Panc1 (cell line): ENCODE data around the gene REPIN1. TPM values are rescaled to one million over a fixed set of nuclear protein-coding genes. Genes with fewer than 3 reads are reported as not detected.

Experiments
- ATAC-seq: fragments of 200-7000 bp; cut with Tn5 transposase; 2 replicates; pipeline ENCODE4 v1.9.1; 2020; ENCODE audit warnings: mild to moderate bottlenecking, moderate library complexity
- BruUV-seq: library from RNA; stranded (reverse); fragments of 400-500 nt; replicated peaks from 2 replicates; lab custom pipeline; 2021; lab: Mats Ljungman, UMichigan
- CTCF ChIA-PET: fragments of 300-600 bp; sonication (Branson Sonifier 250); formaldehyde crosslinking; loops from one replicate; lab custom pipeline; 2022; ENCODE audit warnings: antibody characterized with exemption; lab: Charles Lee
- POLR2A ChIA-PET: fragments of 300-600 bp; sonication (Branson Sonifier 250); formaldehyde crosslinking; loops from one replicate; lab custom pipeline; 2022; ENCODE audit warnings: antibody characterized with exemption; lab: Charles Lee
- DNase-seq: peaks from one replicate; pipeline ENCODE4 v3.0.0-alpha.2; 2010; ENCODE audit warnings: low read depth, low spot score
- H3K27ac ChIP-seq: 2 replicates; pipeline ENCODE4 v1.5.1; 2011; ENCODE audit warnings: mild to moderate bottlenecking, low read length, inconsistent platforms
- H3K27me3 ChIP-seq: fragments of 200-500 bp; sonication (Bioruptor generic); 2 replicates; pipeline ENCODE4 v1.6.0; 2014; ENCODE audit warnings: low read length, inconsistent platforms; ENCODE audit not compliant: control insufficient read depth, insufficient read depth
- H3K36me3 ChIP-seq: fragments of 200-500 bp; sonication (Bioruptor generic); 2 replicates; pipeline ENCODE4 v1.5.1; 2014; ENCODE audit warnings: inconsistent platforms, mild to moderate bottlenecking, low read length, moderate library complexity; ENCODE audit not compliant: control insufficient read depth, insufficient read depth
- H3K4me1 ChIP-seq: 2 replicates; pipeline ENCODE4 v1.5.1; 2011; ENCODE audit warnings: inconsistent platforms, mild to moderate bottlenecking, low read length, moderate library complexity; ENCODE audit not compliant: control insufficient read depth, insufficient read depth
- H3K4me3 ChIP-seq, 2 experiments: 2 replicates each; pipeline ENCODE4 v1.5.1; 2011 to 2012; ENCODE audit warnings: low read depth in 2 of 2, low read length in 2 of 2, mild to moderate bottlenecking in 2 of 2, inconsistent platforms in 1 of 2, moderate library complexity in 1 of 2
- H3K9me3 ChIP-seq: fragments of 200-500 bp; sonication (Bioruptor generic); 2 replicates; pipeline ENCODE4 v1.5.1; 2014; ENCODE audit warnings: low read depth, mild to moderate bottlenecking, inconsistent platforms, low read length, moderate library complexity; ENCODE audit not compliant: control insufficient read depth, insufficient read depth
- POLR2AphosphoS5 ChIP-seq: IDR thresholded peaks from 2 replicates; pipeline ENCODE4 v1.6.1; 2012; ENCODE audit warnings: mild to moderate bottlenecking, low read depth, low read length, moderate library complexity
- SIN3A ChIP-seq: IDR thresholded peaks from 2 replicates; pipeline ENCODE4 v1.6.1; 2012; ENCODE audit warnings: low read depth, mild to moderate bottlenecking, low read length, moderate library complexity, borderline replicate concordance; ENCODE audit not compliant: insufficient read depth
- TCF7L2 ChIP-seq: IDR thresholded peaks from 2 replicates; pipeline ENCODE4 v1.6.1; 2011; ENCODE audit warnings: mild to moderate bottlenecking, low read depth, low read length, inconsistent platforms
- in situ Hi-C: cut with HindIII; loops from 2 replicates; pipeline ENCODE4 v1.10.0; 2016; ENCODE audit warnings: low sequenced_read_pairs, low pct_unique_long_range_greater_than_20kb
- intact Hi-C: fragments of 100-400 bp; cut with micrococcal nuclease; formaldehyde crosslinking; loops from one replicate; pipeline ENCODE4 v1.10.0; 2022; ENCODE audit not compliant: unreplicated experiment
- total RNA-seq: library from RNA; stranded (reverse); gene quantifications from one replicate; pipeline ENCODE4 v1.2.1, GENCODE V29; 2021; ENCODE audit not compliant: unreplicated experiment
- TF ChIP-seq, protein P1 (sequence below): fragments of 450-650 bp; IDR thresholded peaks from 2 replicates; pipeline ENCODE4 v1.5.1; 2017; ENCODE audit warnings: mild to moderate bottlenecking
- TF ChIP-seq, protein P2 (sequence below), 2 experiments: IDR thresholded peaks; 2 replicates each; pipeline ENCODE4 v1.6.1; 2011 to 2012; ENCODE audit warnings: low read depth in 2 of 2, control low read depth in 1 of 2, low read length in 1 of 2, mild to moderate bottlenecking in 1 of 2, moderate library complexity in 1 of 2; ENCODE audit not compliant: insufficient read depth in 1 of 2

REPIN1 gene
- total RNA-seq, 1 experiment from 2014 or later: 209 TPM

DNA sequence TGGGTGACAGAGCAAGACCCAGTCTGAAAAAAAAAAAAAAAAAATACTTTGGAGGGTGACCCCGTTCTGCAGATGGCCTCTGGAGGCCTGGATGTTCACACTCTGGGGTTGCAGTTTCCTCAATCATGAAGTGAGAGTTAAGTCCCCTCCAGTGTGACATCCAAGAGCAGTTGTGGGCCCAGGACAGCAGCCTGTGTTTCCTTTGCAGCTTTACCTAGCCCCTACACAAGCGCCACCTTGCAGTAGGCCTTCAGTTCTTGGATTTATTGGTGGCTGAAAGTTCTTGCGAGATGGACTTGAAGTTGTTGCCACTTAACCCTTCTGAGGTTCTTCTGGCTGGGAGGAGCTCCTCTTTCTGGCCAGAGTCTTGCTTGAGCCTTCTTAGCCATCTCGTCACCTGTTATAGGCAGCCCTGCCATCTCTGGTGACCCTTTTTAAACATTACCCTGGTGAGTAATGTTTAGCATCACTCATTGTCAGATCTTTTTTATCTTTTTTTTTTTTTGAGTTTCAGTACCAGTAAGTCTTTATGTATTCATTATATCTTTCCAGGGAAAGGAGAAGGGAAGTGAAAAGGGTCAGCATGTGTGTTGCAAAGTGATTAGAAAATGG is 41.9 kb upstream of the REPIN1 start:
- H3K27me3 ChIP-seq: no peaks in the 10 kb centered on the region
- peaks cover 18% of the 10 kb centered on the region for H3K4me1 ChIP-seq
- ATAC-seq (no peak), DNase-seq (no peak)
- no peaks in the 10 kb centered on the region for H3K36me3 ChIP-seq
- TF ChIP-seq, protein P1, sequence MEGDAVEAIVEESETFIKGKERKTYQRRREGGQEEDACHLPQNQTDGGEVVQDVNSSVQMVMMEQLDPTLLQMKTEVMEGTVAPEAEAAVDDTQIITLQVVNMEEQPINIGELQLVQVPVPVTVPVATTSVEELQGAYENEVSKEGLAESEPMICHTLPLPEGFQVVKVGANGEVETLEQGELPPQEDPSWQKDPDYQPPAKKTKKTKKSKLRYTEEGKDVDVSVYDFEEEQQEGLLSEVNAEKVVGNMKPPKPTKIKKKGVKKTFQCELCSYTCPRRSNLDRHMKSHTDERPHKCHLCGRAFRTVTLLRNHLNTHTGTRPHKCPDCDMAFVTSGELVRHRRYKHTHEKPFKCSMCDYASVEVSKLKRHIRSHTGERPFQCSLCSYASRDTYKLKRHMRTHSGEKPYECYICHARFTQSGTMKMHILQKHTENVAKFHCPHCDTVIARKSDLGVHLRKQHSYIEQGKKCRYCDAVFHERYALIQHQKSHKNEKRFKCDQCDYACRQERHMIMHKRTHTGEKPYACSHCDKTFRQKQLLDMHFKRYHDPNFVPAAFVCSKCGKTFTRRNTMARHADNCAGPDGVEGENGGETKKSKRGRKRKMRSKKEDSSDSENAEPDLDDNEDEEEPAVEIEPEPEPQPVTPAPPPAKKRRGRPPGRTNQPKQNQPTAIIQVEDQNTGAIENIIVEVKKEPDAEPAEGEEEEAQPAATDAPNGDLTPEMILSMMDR: no peak
- TF ChIP-seq TCF7L2 (no peak), POLR2AphosphoS5 (no peak), SIN3A (no peak)
- TF ChIP-seq, protein P2, sequence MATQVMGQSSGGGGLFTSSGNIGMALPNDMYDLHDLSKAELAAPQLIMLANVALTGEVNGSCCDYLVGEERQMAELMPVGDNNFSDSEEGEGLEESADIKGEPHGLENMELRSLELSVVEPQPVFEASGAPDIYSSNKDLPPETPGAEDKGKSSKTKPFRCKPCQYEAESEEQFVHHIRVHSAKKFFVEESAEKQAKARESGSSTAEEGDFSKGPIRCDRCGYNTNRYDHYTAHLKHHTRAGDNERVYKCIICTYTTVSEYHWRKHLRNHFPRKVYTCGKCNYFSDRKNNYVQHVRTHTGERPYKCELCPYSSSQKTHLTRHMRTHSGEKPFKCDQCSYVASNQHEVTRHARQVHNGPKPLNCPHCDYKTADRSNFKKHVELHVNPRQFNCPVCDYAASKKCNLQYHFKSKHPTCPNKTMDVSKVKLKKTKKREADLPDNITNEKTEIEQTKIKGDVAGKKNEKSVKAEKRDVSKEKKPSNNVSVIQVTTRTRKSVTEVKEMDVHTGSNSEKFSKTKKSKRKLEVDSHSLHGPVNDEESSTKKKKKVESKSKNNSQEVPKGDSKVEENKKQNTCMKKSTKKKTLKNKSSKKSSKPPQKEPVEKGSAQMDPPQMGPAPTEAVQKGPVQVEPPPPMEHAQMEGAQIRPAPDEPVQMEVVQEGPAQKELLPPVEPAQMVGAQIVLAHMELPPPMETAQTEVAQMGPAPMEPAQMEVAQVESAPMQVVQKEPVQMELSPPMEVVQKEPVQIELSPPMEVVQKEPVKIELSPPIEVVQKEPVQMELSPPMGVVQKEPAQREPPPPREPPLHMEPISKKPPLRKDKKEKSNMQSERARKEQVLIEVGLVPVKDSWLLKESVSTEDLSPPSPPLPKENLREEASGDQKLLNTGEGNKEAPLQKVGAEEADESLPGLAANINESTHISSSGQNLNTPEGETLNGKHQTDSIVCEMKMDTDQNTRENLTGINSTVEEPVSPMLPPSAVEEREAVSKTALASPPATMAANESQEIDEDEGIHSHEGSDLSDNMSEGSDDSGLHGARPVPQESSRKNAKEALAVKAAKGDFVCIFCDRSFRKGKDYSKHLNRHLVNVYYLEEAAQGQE (IDR thresholded peaks at IDR 0.05; ENCODE audit: insufficient read depth in 1 of 2, low read depth in 2 of 2, low read length in 1 of 2): no peak
- ChIA-PET POLR2A (interaction anchor here (0.7 kb wide), 1 partner anchor 75 kb away, joined by 16 read pairs; no protein-coding TSS in a partner anchor), CTCF (no interaction called here)
- intact Hi-C loops (no loop called here), in situ Hi-C loops (no loop called here)
- BruUV-seq: no TSS peak
- H3K9me3 ChIP-seq: no peaks in the 10 kb centered on the region
- H3K4me3 ChIP-seq: no peak overlapping the region
- H3K27ac ChIP-seq: no peak overlapping the region

DNA sequence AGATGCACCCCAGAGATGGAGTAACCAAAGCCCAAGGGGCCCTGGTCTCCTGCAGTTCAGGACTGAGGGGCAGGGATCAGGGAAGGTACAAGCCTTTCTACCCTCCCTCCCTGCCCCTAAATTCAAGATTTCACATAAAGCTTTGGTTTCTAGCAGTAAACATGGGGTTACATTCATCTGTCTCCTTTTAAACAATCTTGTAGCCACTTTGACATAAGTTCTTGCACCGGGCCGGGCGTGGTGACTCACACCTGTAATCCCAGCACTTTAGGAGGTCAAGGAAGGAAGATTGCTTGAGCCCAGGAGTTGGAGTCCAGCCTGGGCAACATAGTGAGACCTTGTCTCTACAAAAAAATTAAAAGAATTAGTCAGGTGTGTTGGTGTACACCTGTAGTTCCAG is 41.3 kb upstream of the REPIN1 start:
- no peak for DNase-seq
- peaks cover 13% of the 10 kb centered on the region for H3K4me1 ChIP-seq
- no peak overlapping the region for H3K4me3 ChIP-seq
- no peaks in the 10 kb centered on the region for H3K36me3 ChIP-seq
- in situ Hi-C loops (no loop called here), intact Hi-C loops (no loop called here)
- BruUV-seq: no TSS peak
- H3K27me3 ChIP-seq: no peaks in the 10 kb centered on the region
- ATAC-seq: no peak
- TF ChIP-seq, protein P1: no peak
- TF ChIP-seq POLR2AphosphoS5: no peak
- no peak for TF ChIP-seq TCF7L2
- TF ChIP-seq, protein P2 (IDR thresholded peaks at IDR 0.05; ENCODE audit: insufficient read depth in 1 of 2, low read depth in 2 of 2, low read length in 1 of 2): no peak
- TF ChIP-seq SIN3A: no peak
- no peak overlapping the region for H3K27ac ChIP-seq
- ChIA-PET POLR2A (interaction anchor here (0.6 kb wide), 1 partner anchor 1771 kb away, joined by 4 read pairs; no protein-coding TSS in a partner anchor), CTCF (no interaction called here)
- H3K9me3 ChIP-seq: no peaks in the 10 kb centered on the region
